ENCODE measurements around the gene RALGPS1. TPM values are rescaled to one million over a fixed set of nuclear protein-coding genes. Genes with fewer than 3 reads are reported as not detected.

RALGPS1 gene
- total RNA-seq, 6 donors from 2014 or later = 12.3 to 52.4 (median 17.1) TPM

DNA sequence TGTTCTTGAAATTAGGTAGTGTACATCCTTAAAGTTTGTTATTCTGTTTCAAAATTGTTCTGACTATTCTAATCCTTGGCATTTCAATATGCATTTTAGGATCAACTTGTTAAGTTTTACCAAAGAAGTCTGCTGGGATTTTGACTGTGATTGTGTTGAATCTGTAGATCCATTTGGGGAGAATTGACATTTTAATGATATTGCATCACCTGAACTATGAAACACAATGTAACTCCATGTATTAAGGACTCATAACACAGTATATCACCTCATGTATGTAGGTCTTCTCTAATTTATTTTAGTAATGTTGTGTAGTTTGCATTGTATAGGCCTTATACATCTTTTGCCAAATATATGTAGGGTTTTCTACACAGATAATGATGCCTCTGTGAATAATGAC, 77.8 kb downstream of the RALGPS1 start:
- no peaks in the 10 kb centered on the region for H3K4me1 ChIP-seq
- no peak for TF ChIP-seq POLR2A (IDR thresholded peaks at IDR 0.05)
- no peak for TF ChIP-seq POLR2AphosphoS5 (IDR thresholded peaks at IDR 0.05)
- H3K27ac ChIP-seq = no peak overlapping the region
- no peaks in the 10 kb centered on the region for H3K36me3 ChIP-seq
- no peaks in the 10 kb centered on the region for H3K27me3 ChIP-seq
- H3K9me3 ChIP-seq = peaks cover 0 to 6% (median 2%) of the 10 kb centered on the region in 4 donors
- no peak for ATAC-seq (ENCODE audit: low FRiP score in 2 of 2)
- DNase-seq = no peak
- H3K4me3 ChIP-seq = no peak overlapping the region

DNA sequence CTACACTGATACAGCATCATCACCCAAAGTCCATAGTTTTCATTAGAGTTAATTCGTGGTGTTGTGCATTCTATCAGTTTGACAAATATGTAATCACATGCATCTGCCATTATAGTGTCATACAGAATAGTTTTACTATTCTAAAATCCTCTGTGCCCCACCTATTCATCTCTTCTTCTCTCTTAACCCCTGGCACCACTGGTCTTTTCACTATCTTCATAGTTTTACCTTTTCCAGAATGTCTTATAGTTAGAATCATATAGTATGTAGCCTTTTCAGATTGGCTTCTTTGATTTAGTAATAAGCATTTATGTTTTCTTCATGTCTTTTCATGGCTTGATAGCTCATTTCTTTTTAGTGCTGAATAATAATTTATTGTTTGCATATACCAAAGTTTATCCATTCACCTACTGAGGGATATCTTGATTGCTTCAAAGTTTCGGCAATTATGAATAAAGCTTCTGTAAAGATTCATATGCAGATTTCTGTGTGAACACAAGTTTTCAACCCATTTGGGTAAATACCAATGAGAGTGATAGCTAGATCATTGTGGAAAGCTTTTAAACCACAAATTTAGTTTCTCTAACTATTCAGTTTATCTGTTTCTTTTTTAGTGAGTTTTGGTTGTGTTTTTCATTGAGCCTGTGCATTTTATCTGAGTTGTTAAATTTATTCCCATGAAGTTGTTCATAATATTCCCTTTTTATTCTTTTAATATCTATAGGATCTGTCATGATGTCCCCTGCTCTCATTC, 84.9 kb downstream of the RALGPS1 start:
- 89 to 95% methylated on average over 2 of the region's 2 CpGs for WGBS, 2 donors
- H3K4me1 ChIP-seq = no peaks in the 10 kb centered on the region
- H3K9me3 ChIP-seq = no peaks in the 10 kb centered on the region
- H3K27me3 ChIP-seq = no peaks in the 10 kb centered on the region
- DNase-seq = no peak
- ATAC-seq (ENCODE audit: low FRiP score in 2 of 2) = no peak
- TF ChIP-seq POLR2AphosphoS5 (IDR thresholded peaks at IDR 0.05) = no peak
- no peak for TF ChIP-seq EP300 (IDR thresholded peaks at IDR 0.05)
- TF ChIP-seq CTCF (IDR thresholded peaks at IDR 0.05) = no peak
- no peak for TF ChIP-seq POLR2A (IDR thresholded peaks at IDR 0.05)
- no peak overlapping the region for H3K4me3 ChIP-seq
- H3K36me3 ChIP-seq = no peaks in the 10 kb centered on the region
- H3K27ac ChIP-seq = no peak overlapping the region

DNA sequence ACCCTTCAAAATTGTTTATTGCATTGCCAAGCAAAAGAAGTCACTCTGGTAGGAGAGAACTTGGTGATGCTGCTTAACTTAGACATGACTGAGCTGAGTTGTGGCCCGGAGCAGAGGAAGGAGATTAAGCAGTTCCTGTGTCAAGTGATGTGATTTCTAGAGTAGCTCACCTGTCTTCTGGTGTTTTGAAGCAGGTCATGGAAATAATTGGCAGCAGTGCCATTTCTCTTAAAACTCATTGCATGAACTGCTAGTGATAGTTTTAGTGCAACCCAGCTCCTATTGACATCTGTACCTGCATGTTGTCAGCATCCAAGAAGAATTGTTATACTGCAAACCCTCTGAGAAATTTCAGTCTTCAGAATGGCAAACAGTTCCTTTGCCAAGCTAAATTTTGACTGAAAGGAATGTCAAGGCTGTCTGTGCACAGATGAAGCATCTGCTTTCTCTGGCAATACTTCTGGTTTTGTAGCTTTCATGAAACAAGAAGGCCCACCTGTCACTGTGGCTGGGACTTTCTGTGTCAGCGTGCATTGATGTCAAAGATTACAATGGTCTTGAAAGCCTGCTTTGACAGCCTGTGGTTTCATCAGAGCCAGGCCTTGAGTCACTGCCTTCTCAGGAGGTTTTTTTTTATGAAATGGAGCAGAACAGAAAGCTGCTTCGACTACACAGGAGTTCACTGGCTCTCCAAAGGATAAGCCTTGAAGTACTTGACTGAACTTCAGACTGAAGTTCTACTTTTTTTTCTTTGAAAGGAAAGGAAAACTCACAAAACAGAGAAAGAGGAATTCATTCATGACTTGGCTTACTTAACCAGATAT, 90.6 kb downstream of the RALGPS1 start:
- Histone ChIP-seq H3K4me1 (peaks cover 0 to 3% (median 0%) of the 10 kb centered on the region in 4 donors), H3K4me3 (no peak overlapping the region), H3K27me3 (no peaks in the 10 kb centered on the region), H3K27ac (peak overlapping the region in 1 of 4 donors; percentile 35), H3K9me3 (no peaks in the 10 kb centered on the region), H3K36me3 (no peaks in the 10 kb centered on the region)
- DNase-seq (no peak), ATAC-seq (ENCODE audit: low FRiP score in 2 of 2) (peak in 1 of 2 donors; percentile 32)
- WGBS, 2 donors = 52 to 63% methylated on average over 3 of the region's 3 CpGs
- TF ChIP-seq POLR2AphosphoS5 (IDR thresholded peaks at IDR 0.05) = no peak
- TF ChIP-seq CTCF (IDR thresholded peaks at IDR 0.05) = no peak
- TF ChIP-seq EP300 (IDR thresholded peaks at IDR 0.05) = no peak
- TF ChIP-seq POLR2A (IDR thresholded peaks at IDR 0.05) = no peak

DNA sequence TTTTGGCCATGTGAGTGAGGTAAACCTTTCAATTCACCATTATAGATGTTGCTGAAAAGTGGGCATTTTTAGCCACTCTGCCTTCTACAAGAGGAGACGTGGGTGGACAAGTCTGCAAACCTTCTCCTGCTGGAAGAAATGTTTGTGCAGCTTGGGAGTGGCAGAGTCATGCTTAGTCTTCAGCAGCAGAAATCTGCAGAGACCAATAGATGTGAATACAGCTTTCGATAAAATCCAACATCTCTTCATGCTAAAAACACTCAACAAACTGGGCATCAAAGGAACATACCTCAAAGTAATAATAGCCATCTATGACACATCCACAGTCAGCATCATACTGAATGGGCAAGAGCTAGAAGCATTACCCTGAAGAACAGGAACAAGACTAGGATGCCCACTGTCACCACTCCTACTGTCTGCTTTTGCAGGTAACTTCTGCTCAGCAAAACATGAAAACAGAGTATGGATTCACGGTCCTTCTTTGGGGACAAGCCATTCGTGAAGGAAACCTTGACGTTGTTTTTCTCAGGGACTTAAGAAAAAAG, 91.3 kb downstream of the RALGPS1 start:
- TF ChIP-seq POLR2A (IDR thresholded peaks at IDR 0.05) (no peak), CTCF (IDR thresholded peaks at IDR 0.05) (no peak), EP300 (IDR thresholded peaks at IDR 0.05) (no peak)
- peak overlapping the region in 1 of 4 donors; percentile 35 for H3K27ac ChIP-seq
- H3K36me3 ChIP-seq = no peaks in the 10 kb centered on the region
- 90 to 95% methylated on average over 5 of the region's 5 CpGs for WGBS, 2 donors
- H3K4me1 ChIP-seq = peaks cover 0 to 3% (median 0%) of the 10 kb centered on the region in 4 donors
- H3K27me3 ChIP-seq = no peaks in the 10 kb centered on the region
- no peaks in the 10 kb centered on the region for H3K9me3 ChIP-seq
- DNase-seq (no peak), ATAC-seq (ENCODE audit: low FRiP score in 2 of 2) (no peak)
- no peak overlapping the region for H3K4me3 ChIP-seq

GRCh38 chr9:127007638-127008037, 93.1 kb downstream of the RALGPS1 start:
- Histone ChIP-seq H3K27me3 (no peaks in the 10 kb centered on the region), H3K36me3 (no peaks in the 10 kb centered on the region), H3K4me1 (peaks cover 0 to 3% (median 0%) of the 10 kb centered on the region in 4 donors), H3K27ac (no peak overlapping the region), H3K9me3 (no peaks in the 10 kb centered on the region), H3K4me3 (no peak overlapping the region)
- ATAC-seq (ENCODE audit: low FRiP score in 2 of 2) = no peak
- DNase-seq = no peak
- WGBS, 2 donors = 91 to 92% methylated on average over 6 of the region's 6 CpGs
- TF ChIP-seq EP300 (IDR thresholded peaks at IDR 0.05) (no peak), CTCF (IDR thresholded peaks at IDR 0.05) (no peak), POLR2A (IDR thresholded peaks at IDR 0.05) (no peak), POLR2AphosphoS5 (IDR thresholded peaks at IDR 0.05) (no peak)
